ENCODE data around the gene LRG1. TPM values are rescaled to one million over a fixed set of nuclear protein-coding genes. Genes with fewer than 3 reads are reported as not detected.

LRG1 gene
- total and polyA plus RNA-seq, 12 donors, result 0.33 to 52.5 (median 1.6) TPM; not detected in 1

DNA sequence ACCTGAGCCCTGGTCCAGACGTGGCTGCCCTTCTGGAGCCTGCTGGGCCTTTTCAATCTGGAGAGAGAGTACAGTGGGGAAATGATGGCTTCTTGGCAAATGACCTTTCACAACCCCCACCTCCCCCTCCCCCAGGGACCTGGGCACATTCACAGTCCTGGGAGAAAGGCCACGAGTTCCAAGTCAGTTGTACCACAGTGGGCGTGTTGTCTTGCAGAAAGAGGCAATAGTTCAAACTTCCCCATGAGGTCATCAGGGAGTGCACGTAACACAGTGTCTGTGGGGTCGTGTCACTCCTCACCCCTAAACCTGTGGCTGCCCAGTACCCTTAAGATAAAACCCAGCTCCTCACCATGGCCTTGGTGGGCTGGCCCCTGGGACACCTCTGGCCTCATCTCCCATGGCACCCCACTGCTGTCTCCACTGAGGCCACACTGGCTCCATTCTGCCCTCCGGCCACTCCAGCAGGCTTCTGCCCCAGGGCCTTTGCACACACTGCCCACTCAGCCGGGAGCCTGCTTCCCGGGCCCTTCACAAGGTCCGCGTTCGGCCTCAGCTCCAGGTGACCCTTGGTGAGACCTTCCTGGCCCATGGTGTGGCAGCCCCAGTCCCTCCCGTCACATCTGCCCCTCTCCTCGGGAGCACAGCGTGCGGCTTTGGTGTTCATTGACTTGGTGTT, 34.8 kb downstream of the LRG1 start:
- intact Hi-C loops (cut with DNase I), result no loop called here
- Histone ChIP-seq H3K4me3 (no peak overlapping the region), H3K36me3 (replicated peaks in 1 of 2) (peaks cover 0 to 25% of the 10 kb centered on the region in 2 donors), H3K9me3 (replicated peaks in 1 of 3) (no peaks in the 10 kb centered on the region), H3K4me1 (replicated peaks in 1 of 2) (peaks cover 0 to 8% of the 10 kb centered on the region in 2 donors), H3K27me3 (no peaks in the 10 kb centered on the region), H3K27ac (no peak overlapping the region)
- 74 to 87% (median 76%) methylated on average over 9 to 15 of the region's 15 CpGs for WGBS, 4 donors
- no peak for DNase-seq
- TF ChIP-seq POLR2A (IDR thresholded peaks at IDR 0.05), result no peak

DNA sequence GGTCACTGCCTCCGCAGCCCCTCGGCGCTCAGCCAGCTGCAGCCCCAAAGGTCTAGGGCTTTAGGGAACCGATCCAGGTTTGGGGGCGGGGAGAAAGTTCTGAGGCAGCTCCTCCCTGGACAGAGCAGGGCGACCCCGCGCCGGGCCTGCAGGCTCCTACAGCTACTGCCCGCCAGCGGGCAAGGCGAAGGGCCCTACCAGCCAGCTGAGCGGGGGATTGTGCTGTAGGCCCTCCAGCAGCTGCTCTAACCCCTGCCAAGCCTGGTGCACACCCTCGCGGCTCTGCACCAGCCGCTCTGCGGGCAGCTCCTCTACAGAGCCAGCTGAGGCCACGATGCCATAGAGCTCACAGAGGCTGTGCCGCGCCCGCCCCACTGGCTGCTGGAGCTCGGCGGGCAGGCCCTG, 35.5 kb downstream of the LRG1 start:
- TF ChIP-seq, protein P1, sequence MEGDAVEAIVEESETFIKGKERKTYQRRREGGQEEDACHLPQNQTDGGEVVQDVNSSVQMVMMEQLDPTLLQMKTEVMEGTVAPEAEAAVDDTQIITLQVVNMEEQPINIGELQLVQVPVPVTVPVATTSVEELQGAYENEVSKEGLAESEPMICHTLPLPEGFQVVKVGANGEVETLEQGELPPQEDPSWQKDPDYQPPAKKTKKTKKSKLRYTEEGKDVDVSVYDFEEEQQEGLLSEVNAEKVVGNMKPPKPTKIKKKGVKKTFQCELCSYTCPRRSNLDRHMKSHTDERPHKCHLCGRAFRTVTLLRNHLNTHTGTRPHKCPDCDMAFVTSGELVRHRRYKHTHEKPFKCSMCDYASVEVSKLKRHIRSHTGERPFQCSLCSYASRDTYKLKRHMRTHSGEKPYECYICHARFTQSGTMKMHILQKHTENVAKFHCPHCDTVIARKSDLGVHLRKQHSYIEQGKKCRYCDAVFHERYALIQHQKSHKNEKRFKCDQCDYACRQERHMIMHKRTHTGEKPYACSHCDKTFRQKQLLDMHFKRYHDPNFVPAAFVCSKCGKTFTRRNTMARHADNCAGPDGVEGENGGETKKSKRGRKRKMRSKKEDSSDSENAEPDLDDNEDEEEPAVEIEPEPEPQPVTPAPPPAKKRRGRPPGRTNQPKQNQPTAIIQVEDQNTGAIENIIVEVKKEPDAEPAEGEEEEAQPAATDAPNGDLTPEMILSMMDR (IDR thresholded peaks at IDR 0.05), result no peak
- TF ChIP-seq POLR2A (IDR thresholded peaks at IDR 0.05), result no peak
- Histone ChIP-seq H3K9me3 (replicated peaks in 1 of 3) (no peaks in the 10 kb centered on the region), H3K4me1 (replicated peaks in 1 of 2) (peaks cover 0 to 8% of the 10 kb centered on the region in 2 donors), H3K4me3 (no peak overlapping the region), H3K36me3 (replicated peaks in 1 of 2) (peaks cover 0 to 32% of the 10 kb centered on the region in 2 donors), H3K27me3 (no peaks in the 10 kb centered on the region), H3K27ac (no peak overlapping the region)
- WGBS, 4 donors, result 85 to 100% (median 91%) methylated on average over 3 to 23 of the region's 23 CpGs
- no peak for DNase-seq
- intact Hi-C loops (cut with DNase I), result no loop called here

DNA sequence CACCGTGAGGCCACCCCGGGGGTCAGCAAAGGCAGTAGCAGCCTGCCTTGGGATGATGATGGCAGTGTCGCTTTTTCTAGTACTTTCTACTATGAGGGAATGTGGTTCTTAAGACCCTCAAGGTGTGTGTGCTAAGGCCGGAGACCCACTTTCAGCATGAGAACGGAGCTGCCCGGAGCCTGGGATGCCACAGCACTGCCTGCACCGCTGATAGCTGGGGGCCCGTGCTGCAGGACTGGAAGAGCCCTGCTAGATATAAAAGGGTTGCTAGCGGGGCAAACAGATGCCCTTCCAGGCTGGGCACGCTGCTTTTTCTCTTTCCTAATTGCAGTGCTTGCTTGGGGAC, 36.0 kb downstream of the LRG1 start:
- no peak overlapping the region for H3K4me3 ChIP-seq
- H3K27me3 ChIP-seq, result no peaks in the 10 kb centered on the region
- intact Hi-C loops (cut with DNase I), result no loop called here
- TF ChIP-seq POLR2A (IDR thresholded peaks at IDR 0.05), result no peak
- TF ChIP-seq, protein P1 (IDR thresholded peaks at IDR 0.05), result no peak
- no peak overlapping the region for H3K27ac ChIP-seq
- no peaks in the 10 kb centered on the region for H3K9me3 ChIP-seq (replicated peaks in 1 of 3)
- 83 to 95% (median 89%) methylated on average over 3 to 10 of the region's 10 CpGs for WGBS, 4 donors
- H3K4me1 ChIP-seq (replicated peaks in 1 of 2), result peaks cover 0 to 8% of the 10 kb centered on the region in 2 donors
- peaks cover 0 to 37% of the 10 kb centered on the region in 2 donors for H3K36me3 ChIP-seq (replicated peaks in 1 of 2)
- DNase-seq, result no peak

DNA sequence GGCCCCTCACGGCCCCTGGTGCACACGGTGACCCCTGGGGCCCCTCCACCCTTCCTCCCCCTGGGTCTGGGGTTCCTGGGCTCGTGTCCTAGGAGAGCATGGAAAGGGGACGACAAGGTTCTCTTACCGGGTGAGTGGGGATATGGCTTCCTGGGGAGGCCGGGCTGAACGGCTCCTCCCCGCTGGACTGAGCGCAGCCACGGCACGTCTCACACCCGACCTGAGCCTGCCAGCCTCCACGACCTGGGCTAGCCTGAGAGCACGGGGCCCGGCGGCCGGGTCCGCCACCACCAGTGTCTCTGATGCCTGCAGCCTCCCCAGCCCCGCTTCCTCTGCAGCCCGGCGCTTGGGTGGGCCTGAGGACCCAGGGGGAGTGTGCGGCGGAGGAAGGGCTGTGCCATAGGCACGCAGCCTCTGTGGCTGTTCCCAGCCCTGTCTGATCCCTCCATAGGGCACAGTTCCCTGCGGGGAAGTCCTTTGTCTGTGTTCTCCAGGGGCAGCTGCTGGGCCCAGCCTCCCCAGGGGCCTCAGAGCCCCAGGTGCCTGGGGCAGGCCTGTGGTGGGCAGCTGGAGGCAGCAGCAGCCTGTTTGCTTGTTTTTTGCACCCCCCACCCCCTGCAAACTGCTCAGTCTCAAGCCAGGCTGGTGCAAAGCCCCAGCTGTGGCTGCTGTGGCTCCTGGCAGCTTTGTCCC, 36.6 kb downstream of the LRG1 start:
- WGBS, 4 donors, result 89 to 98% (median 93%) methylated on average over 10 to 25 of the region's 25 CpGs
- no peak overlapping the region for H3K4me3 ChIP-seq
- peaks cover 0 to 8% of the 10 kb centered on the region in 2 donors for H3K4me1 ChIP-seq (replicated peaks in 1 of 2)
- H3K27me3 ChIP-seq, result no peaks in the 10 kb centered on the region
- H3K27ac ChIP-seq, result no peak overlapping the region
- no peaks in the 10 kb centered on the region for H3K9me3 ChIP-seq (replicated peaks in 1 of 3)
- no peak for DNase-seq
- intact Hi-C loops (cut with DNase I), result no loop called here
- peaks cover 0 to 43% of the 10 kb centered on the region in 2 donors for H3K36me3 ChIP-seq (replicated peaks in 1 of 2)
- no peak for TF ChIP-seq POLR2A (IDR thresholded peaks at IDR 0.05)
- TF ChIP-seq, protein P1 (IDR thresholded peaks at IDR 0.05), result no peak

All from adrenal gland (tissue), 12 donors.